Measurements from ENCODE around the gene KCNF1.

KCNF1 gene

GRCh38 chr2:10947005-10947440, 35.3 kb downstream of the KCNF1 start:
- no peaks in the 10 kb centered on the region for H3K9me3 ChIP-seq (ENCODE audit: control insufficient read depth in 2 of 2, low read length in 2 of 2)
- no peak overlapping the region for H3K9ac ChIP-seq (ENCODE audit: low read length in 2 of 2)
- H3K27ac ChIP-seq (ENCODE audit: low read length): no peak overlapping the region
- H3K27me3 ChIP-seq (ENCODE audit: control insufficient read depth in 1 of 2, insufficient read depth in 2 of 2, low read length in 2 of 2): peaks cover 3 to 8% of the 10 kb centered on the region in 2 donors
- H3K4me3 ChIP-seq (ENCODE audit: low read length in 2 of 2): no peak overlapping the region
- H3K36me3 ChIP-seq (ENCODE audit: control insufficient read depth in 2 of 2, insufficient read depth in 2 of 2, low read length in 2 of 2): no peaks in the 10 kb centered on the region
- no peaks in the 10 kb centered on the region for H3K4me1 ChIP-seq (ENCODE audit: control insufficient read depth, insufficient read depth, low read length)

GRCh38 chr2:10947446-10948187, 35.9 kb downstream of the KCNF1 start:
- H3K36me3 ChIP-seq (ENCODE audit: control insufficient read depth in 2 of 2, insufficient read depth in 2 of 2, low read length in 2 of 2): no peaks in the 10 kb centered on the region
- H3K4me3 ChIP-seq (ENCODE audit: low read length in 2 of 2): no peak overlapping the region
- no peaks in the 10 kb centered on the region for H3K9me3 ChIP-seq (ENCODE audit: control insufficient read depth in 2 of 2, low read length in 2 of 2)
- H3K9ac ChIP-seq (ENCODE audit: low read length in 2 of 2): no peak overlapping the region
- peaks cover 3 to 8% of the 10 kb centered on the region in 2 donors for H3K27me3 ChIP-seq (ENCODE audit: control insufficient read depth in 1 of 2, insufficient read depth in 2 of 2, low read length in 2 of 2)
- H3K27ac ChIP-seq (ENCODE audit: low read length): no peak overlapping the region
- no peaks in the 10 kb centered on the region for H3K4me1 ChIP-seq (ENCODE audit: control insufficient read depth, insufficient read depth, low read length)

DNA sequence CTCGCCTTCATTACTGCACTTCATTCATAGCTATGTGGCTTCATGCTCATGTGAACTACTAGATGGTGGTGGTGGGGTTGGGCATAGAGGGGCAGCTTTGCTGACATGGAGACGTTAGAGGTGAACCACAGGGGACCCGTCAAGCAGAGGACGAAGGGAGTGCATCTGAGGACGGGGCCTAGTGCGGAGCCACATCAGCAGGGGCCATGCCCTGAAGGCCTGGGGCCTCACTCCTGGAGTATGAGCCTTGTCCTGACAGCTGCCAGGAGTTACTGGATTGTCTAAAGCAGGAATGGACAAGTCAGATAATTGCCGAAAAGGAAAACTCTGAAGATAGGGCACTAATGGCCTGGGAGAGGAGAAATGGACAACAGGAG, 36.4 kb downstream of the KCNF1 start:
- Histone ChIP-seq H3K36me3 (ENCODE audit: control insufficient read depth in 2 of 2, insufficient read depth in 2 of 2, low read length in 2 of 2) (no peaks in the 10 kb centered on the region), H3K4me1 (ENCODE audit: control insufficient read depth, insufficient read depth, low read length) (no peaks in the 10 kb centered on the region), H3K4me3 (ENCODE audit: low read length in 2 of 2) (no peak overlapping the region), H3K27ac (ENCODE audit: low read length) (no peak overlapping the region), H3K27me3 (ENCODE audit: control insufficient read depth in 1 of 2, insufficient read depth in 2 of 2, low read length in 2 of 2) (peaks cover 3 to 8% of the 10 kb centered on the region in 2 donors), H3K9ac (ENCODE audit: low read length in 2 of 2) (no peak overlapping the region), H3K9me3 (ENCODE audit: control insufficient read depth in 2 of 2, low read length in 2 of 2) (no peaks in the 10 kb centered on the region)

GRCh38 chr2:10948606-10949230, 37.0 kb downstream of the KCNF1 start:
- H3K36me3 ChIP-seq (ENCODE audit: control insufficient read depth in 2 of 2, insufficient read depth in 2 of 2, low read length in 2 of 2): no peaks in the 10 kb centered on the region

GRCh38 chr2:10949835-10950234, 38.1 kb downstream of the KCNF1 start:
- H3K27me3 ChIP-seq (ENCODE audit: control insufficient read depth in 1 of 2, insufficient read depth in 2 of 2, low read length in 2 of 2): peaks cover 3 to 4% of the 10 kb centered on the region in 2 donors
- no peak overlapping the region for H3K27ac ChIP-seq (ENCODE audit: low read length)
- no peaks in the 10 kb centered on the region for H3K4me1 ChIP-seq (ENCODE audit: control insufficient read depth, insufficient read depth, low read length)
- H3K36me3 ChIP-seq (ENCODE audit: control insufficient read depth in 2 of 2, insufficient read depth in 2 of 2, low read length in 2 of 2): no peaks in the 10 kb centered on the region
- no peaks in the 10 kb centered on the region for H3K9me3 ChIP-seq (ENCODE audit: control insufficient read depth in 2 of 2, low read length in 2 of 2)
- H3K9ac ChIP-seq (ENCODE audit: low read length in 2 of 2): no peak overlapping the region
- H3K4me3 ChIP-seq (ENCODE audit: low read length in 2 of 2): no peak overlapping the region

More at GRCh38 chr2:10948606-10949230, 37.0 kb downstream of the KCNF1 start:
- Histone ChIP-seq H3K27me3 (ENCODE audit: control insufficient read depth in 1 of 2, insufficient read depth in 2 of 2, low read length in 2 of 2) (peaks cover 3 to 8% of the 10 kb centered on the region in 2 donors), H3K9me3 (ENCODE audit: control insufficient read depth in 2 of 2, low read length in 2 of 2) (no peaks in the 10 kb centered on the region), H3K4me3 (ENCODE audit: low read length in 2 of 2) (no peak overlapping the region), H3K27ac (ENCODE audit: low read length) (no peak overlapping the region), H3K4me1 (ENCODE audit: control insufficient read depth, insufficient read depth, low read length) (no peaks in the 10 kb centered on the region), H3K9ac (ENCODE audit: low read length in 2 of 2) (no peak overlapping the region)

DNA sequence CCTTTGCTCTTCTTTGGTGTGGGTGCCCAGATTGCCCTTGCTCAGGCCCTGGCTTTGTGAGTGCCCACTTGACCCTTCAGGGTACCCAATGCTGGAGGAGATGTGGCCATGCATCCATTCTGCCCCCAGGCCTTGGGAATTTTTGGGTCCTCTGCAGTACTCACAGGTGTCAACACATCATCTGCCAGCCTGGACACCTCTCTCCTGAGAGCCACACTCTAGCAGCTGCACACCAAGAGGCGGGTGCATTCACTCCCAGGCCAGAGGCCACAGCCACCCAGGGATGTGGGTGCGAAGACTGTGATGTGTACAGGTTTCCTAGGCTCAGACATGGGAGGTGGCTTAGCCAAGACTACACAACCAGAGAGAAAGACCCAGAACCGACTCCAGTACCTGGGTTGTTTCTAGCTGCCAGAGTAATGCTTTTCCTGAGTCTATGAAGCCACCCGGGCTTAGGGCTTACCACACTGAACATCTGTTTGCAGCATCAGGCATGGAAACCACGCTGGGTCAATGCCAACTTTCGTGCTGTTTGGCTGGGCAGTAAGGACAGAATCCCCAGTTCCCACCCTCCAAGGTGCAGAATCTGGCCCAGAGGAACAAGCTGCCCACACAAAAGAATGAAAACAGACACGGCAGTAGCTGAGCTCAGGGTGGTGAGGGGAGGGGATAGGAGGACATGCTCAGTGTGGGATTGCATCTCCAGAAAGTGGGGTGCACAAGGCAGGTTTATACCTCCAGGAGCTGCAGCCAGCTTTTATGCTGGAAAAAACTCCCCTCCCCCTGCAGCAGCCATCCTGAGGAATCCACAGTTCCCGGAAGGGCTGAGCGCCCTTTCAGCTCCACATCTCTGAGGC, 40.1 kb downstream of the KCNF1 start:
- H3K4me3 ChIP-seq (ENCODE audit: low read length in 2 of 2): no peak overlapping the region
- H3K4me1 ChIP-seq (ENCODE audit: control insufficient read depth, insufficient read depth, low read length): no peaks in the 10 kb centered on the region
- no peaks in the 10 kb centered on the region for H3K36me3 ChIP-seq (ENCODE audit: control insufficient read depth in 2 of 2, insufficient read depth in 2 of 2, low read length in 2 of 2)
- H3K27ac ChIP-seq (ENCODE audit: low read length): no peak overlapping the region
- H3K9ac ChIP-seq (ENCODE audit: low read length in 2 of 2): no peak overlapping the region
- no peaks in the 10 kb centered on the region for H3K27me3 ChIP-seq (ENCODE audit: control insufficient read depth in 1 of 2, insufficient read depth in 2 of 2, low read length in 2 of 2)
- no peaks in the 10 kb centered on the region for H3K9me3 ChIP-seq (ENCODE audit: control insufficient read depth in 2 of 2, low read length in 2 of 2)

DNA sequence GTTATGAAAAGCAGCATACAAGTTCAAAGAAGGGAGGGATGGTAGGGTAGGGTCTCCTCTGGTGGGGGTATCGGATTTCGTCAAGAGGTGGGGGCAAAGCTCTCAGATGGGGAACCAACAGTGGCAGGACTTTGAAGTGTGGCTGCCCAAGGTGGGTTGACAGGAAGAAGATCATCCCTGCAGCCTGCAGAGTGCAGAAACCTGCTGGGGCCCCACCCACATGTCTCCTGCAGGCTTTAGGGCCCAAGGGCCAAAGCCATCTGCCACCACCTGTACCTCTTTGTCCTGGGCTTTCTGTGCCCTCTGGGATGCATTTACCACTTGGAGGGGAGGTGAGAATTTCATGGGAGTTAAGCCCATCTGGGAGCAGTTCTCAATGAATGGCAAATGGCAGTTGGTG, 42.7 kb downstream of the KCNF1 start:
- Histone ChIP-seq H3K4me3 (ENCODE audit: low read length in 2 of 2) (no peak overlapping the region), H3K27me3 (ENCODE audit: control insufficient read depth in 1 of 2, insufficient read depth in 2 of 2, low read length in 2 of 2) (no peaks in the 10 kb centered on the region), H3K4me1 (ENCODE audit: control insufficient read depth, insufficient read depth, low read length) (peaks cover 2% of the 10 kb centered on the region), H3K27ac (ENCODE audit: low read length) (no peak overlapping the region), H3K9ac (ENCODE audit: low read length in 2 of 2) (no peak overlapping the region), H3K9me3 (ENCODE audit: control insufficient read depth in 2 of 2, low read length in 2 of 2) (no peaks in the 10 kb centered on the region), H3K36me3 (ENCODE audit: control insufficient read depth in 2 of 2, insufficient read depth in 2 of 2, low read length in 2 of 2) (no peaks in the 10 kb centered on the region)

- H3K4me1 ChIP-seq (ENCODE audit: control insufficient read depth, insufficient read depth, low read length): peaks cover 2% of the 10 kb centered on the region
- H3K4me3 ChIP-seq (ENCODE audit: low read length in 2 of 2): no peak overlapping the region
- H3K9ac ChIP-seq (ENCODE audit: low read length in 2 of 2): no peak overlapping the region
- no peak overlapping the region for H3K27ac ChIP-seq (ENCODE audit: low read length)
- H3K9me3 ChIP-seq (ENCODE audit: control insufficient read depth in 2 of 2, low read length in 2 of 2): no peaks in the 10 kb centered on the region
- no peaks in the 10 kb centered on the region for H3K36me3 ChIP-seq (ENCODE audit: control insufficient read depth in 2 of 2, insufficient read depth in 2 of 2, low read length in 2 of 2)
- no peaks in the 10 kb centered on the region for H3K27me3 ChIP-seq (ENCODE audit: control insufficient read depth in 1 of 2, insufficient read depth in 2 of 2, low read length in 2 of 2)
These were observed 43.4 kb downstream of the KCNF1 start for GRCh38 chr2:10954856-10955818.

DNA sequence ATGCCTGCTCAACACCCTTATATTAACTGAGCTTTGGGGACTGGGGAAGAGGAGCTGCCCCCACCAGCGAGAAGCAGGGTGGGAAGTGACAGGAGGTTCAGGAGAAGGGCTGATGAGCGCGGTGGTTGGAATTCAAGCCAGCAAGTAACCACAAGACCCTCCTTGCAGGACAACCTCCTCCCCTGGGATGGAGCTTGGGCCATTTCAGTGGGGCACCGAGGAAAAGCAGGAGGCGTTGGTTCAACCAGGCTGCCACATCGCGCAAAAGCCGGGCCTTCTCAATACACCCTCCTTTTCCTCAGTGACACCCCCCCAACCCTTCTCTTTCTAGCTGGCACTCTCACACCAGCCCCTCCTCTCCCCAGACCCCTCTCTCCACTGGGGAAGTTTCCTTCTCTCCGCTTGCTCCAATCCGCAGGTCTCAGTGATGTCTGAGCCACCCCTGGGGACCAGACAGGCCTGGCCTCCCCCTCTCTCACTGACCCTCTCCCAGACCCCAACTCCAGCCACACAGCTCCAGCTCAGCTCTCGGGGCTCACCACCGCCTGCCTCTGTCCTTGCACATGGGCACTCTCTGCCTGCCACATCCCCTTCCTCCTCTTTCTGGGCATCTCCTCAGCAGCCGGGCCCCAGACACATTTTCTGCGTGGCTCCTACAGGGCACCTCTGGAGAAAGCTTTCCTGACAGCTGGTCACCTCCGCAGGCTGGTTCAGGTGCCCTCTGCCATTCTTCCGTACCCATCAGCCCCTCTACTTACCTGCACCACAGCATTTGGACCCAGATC, 44.5 kb downstream of the KCNF1 start:
- no peak overlapping the region for H3K9ac ChIP-seq (ENCODE audit: low read length in 2 of 2)
- peaks cover 2% of the 10 kb centered on the region for H3K4me1 ChIP-seq (ENCODE audit: control insufficient read depth, insufficient read depth, low read length)

More for the DNA sequence above, 44.5 kb downstream of the KCNF1 start:
- H3K4me3 ChIP-seq (ENCODE audit: low read length in 2 of 2): no peak overlapping the region
- no peaks in the 10 kb centered on the region for H3K27me3 ChIP-seq (ENCODE audit: control insufficient read depth in 1 of 2, insufficient read depth in 2 of 2, low read length in 2 of 2)
- H3K36me3 ChIP-seq (ENCODE audit: control insufficient read depth in 2 of 2, insufficient read depth in 2 of 2, low read length in 2 of 2): no peaks in the 10 kb centered on the region
- no peak overlapping the region for H3K27ac ChIP-seq (ENCODE audit: low read length)
- no peaks in the 10 kb centered on the region for H3K9me3 ChIP-seq (ENCODE audit: control insufficient read depth in 2 of 2, low read length in 2 of 2)

Data from stomach smooth muscle (tissue), 2 donors.